ENCODE measurements around the gene EDN3. TPM values are rescaled to one million over a fixed set of nuclear protein-coding genes. Genes with fewer than 3 reads are reported as not detected.
A peak's percentile ranks its signal among the peaks of the same experiment; 100 is the strongest.

The EDN3 gene
- total and polyA plus RNA-seq, 4 donors = 0.12 to 3.6 (median 0.31) TPM

DNA sequence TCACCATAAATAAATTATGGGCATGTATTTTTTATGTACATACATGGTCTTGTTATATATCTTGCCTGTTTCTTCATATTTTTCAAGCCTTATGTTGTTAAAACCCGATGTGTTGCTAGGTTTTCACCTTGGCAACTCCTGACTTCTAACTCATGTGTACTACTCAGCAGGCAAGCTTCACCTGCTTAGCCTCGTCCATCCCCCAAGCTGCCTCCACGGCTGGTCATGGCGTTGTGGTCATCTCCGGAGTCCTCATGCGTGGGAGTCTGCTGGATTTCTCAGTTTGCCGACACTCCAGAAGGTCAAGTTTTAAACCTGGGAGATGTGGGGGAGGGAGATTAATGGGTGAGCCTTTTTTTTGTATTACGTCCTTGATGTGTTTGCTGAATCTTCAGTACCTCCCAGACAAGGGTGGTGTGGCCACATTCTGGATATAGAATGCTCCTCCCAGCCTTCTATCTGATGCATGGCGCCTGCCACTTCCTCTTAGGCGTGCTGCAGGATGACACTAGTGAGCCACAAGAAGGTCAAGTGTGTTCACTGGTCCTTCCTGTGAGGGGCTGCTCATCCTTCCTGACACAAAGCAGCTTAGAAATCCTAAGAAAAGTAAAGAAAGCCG is 26.6 kb upstream of the EDN3 start:
- 57 to 66% methylated on average over 11 of the region's 11 CpGs for WGBS, 2 donors
- no peak overlapping the region for H3K9ac ChIP-seq (ENCODE audit: insufficient read depth in 1 of 2, low read length in 2 of 2)
- no peak for ATAC-seq (ENCODE audit: insufficient read depth, low FRiP score)
- no peaks in the 10 kb centered on the region for H3K4me1 ChIP-seq (ENCODE audit: control insufficient read depth in 5 of 5, insufficient read depth in 5 of 5, low read length in 5 of 5)
- no peak overlapping the region for H3K4me3 ChIP-seq
- peaks cover 0 to 2% (median 0%) of the 10 kb centered on the region in 4 donors for H3K9me3 ChIP-seq (ENCODE audit: control insufficient read depth in 4 of 4, insufficient read depth in 3 of 4, low read length in 3 of 4)
- peaks cover 0 to 2% (median 0%) of the 10 kb centered on the region in 3 donors for H3K27me3 ChIP-seq (ENCODE audit: control insufficient read depth in 3 of 3, insufficient read depth in 3 of 3, low read length in 2 of 3)
- H3K36me3 ChIP-seq (ENCODE audit: control insufficient read depth in 4 of 4, insufficient read depth in 4 of 4, low read length in 4 of 4) = no peaks in the 10 kb centered on the region
- no peak for TF ChIP-seq CTCF (IDR thresholded peaks at IDR 0.05; ENCODE audit: control extremely low read depth, extremely low read depth)
- DNase-seq = no peak
- H3K27ac ChIP-seq (ENCODE audit: low read depth in 1 of 2, low read length in 1 of 2) = no peak overlapping the region

DNA sequence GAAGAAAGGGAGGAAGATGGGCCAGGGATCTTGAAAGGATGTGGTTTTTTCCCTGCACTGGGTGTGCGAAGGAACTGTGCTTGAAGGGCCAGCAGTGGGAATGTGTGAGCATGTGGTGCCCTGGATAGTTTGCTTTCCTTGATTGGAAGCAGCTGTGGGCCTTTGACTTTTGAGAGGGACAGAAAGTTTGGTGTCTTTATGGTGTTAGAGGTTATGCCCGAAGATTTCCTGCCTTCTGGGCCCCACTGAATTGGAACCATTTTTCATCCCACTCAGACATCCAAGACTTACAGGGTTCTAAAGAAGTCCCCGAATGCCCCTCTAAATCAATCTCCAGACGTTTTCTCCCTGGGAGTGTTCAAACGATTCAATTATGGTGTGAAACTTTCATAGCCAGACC is 23.5 kb upstream of the EDN3 start:
- Histone ChIP-seq H3K27ac (ENCODE audit: low read depth in 1 of 2, low read length in 1 of 2) (no peak overlapping the region), H3K9me3 (ENCODE audit: control insufficient read depth in 4 of 4, insufficient read depth in 3 of 4, low read length in 3 of 4) (no peaks in the 10 kb centered on the region), H3K9ac (ENCODE audit: insufficient read depth in 1 of 2, low read length in 2 of 2) (no peak overlapping the region), H3K4me1 (ENCODE audit: control insufficient read depth in 5 of 5, insufficient read depth in 5 of 5, low read length in 5 of 5) (no peaks in the 10 kb centered on the region), H3K36me3 (ENCODE audit: control insufficient read depth in 4 of 4, insufficient read depth in 4 of 4, low read length in 4 of 4) (no peaks in the 10 kb centered on the region), H3K4me3 (no peak overlapping the region), H3K27me3 (ENCODE audit: control insufficient read depth in 3 of 3, insufficient read depth in 3 of 3, low read length in 2 of 3) (no peaks in the 10 kb centered on the region)
- DNase-seq (peak in 1 of 3 donors; percentile 23), ATAC-seq (ENCODE audit: insufficient read depth, low FRiP score) (no peak)
- TF ChIP-seq CTCF (IDR thresholded peaks at IDR 0.05; ENCODE audit: control extremely low read depth, extremely low read depth) = no peak
- WGBS, 2 donors = 62 to 65% methylated on average over 5 of the region's 5 CpGs

- no peak for DNase-seq
- H3K27ac ChIP-seq (ENCODE audit: low read depth in 1 of 2, low read length in 1 of 2) = no peak overlapping the region
- no peaks in the 10 kb centered on the region for H3K36me3 ChIP-seq (ENCODE audit: control insufficient read depth in 4 of 4, insufficient read depth in 4 of 4, low read length in 4 of 4)
- no peak overlapping the region for H3K4me3 ChIP-seq
- no peak for ATAC-seq (ENCODE audit: insufficient read depth, low FRiP score)
- WGBS, 2 donors = 70 to 90% methylated on average over 5 of the region's 5 CpGs
- no peaks in the 10 kb centered on the region for H3K27me3 ChIP-seq (ENCODE audit: control insufficient read depth in 3 of 3, insufficient read depth in 3 of 3, low read length in 2 of 3)
- H3K9ac ChIP-seq (ENCODE audit: insufficient read depth in 1 of 2, low read length in 2 of 2) = no peak overlapping the region
- TF ChIP-seq CTCF (IDR thresholded peaks at IDR 0.05; ENCODE audit: control extremely low read depth, extremely low read depth) = no peak
- H3K4me1 ChIP-seq (ENCODE audit: control insufficient read depth in 5 of 5, insufficient read depth in 5 of 5, low read length in 5 of 5) = no peaks in the 10 kb centered on the region
- peaks cover 0 to 4% (median 0%) of the 10 kb centered on the region in 4 donors for H3K9me3 ChIP-seq (ENCODE audit: control insufficient read depth in 4 of 4, insufficient read depth in 3 of 4, low read length in 3 of 4)
These were observed 15.9 kb upstream of the EDN3 start for GRCh38 chr20:59284470-59284869.

DNA sequence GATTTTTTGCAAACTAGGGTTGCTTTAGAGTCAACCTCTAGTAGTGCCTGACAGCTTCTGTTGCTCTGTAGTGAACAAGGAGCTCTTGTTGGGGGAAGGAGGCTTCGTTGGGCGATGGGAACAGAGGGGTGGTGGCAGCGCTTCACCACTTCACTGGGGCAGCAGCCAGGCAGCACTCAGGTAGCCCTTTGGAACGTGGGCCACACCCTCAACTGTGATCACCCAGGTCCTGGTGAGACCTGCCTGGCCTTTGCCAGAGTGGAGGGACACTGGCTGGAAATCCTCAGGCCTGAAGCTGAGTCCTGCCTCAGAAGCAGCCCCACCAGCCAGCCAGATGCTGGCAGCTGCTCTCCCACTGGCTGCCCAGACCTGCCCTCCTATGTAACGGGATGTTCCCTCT is 10.4 kb upstream of the EDN3 start:
- no peak overlapping the region for H3K27ac ChIP-seq (ENCODE audit: low read depth in 1 of 2, low read length in 1 of 2)
- H3K4me1 ChIP-seq (ENCODE audit: control insufficient read depth in 5 of 5, insufficient read depth in 5 of 5, low read length in 5 of 5) = peaks cover 0 to 6% (median 0%) of the 10 kb centered on the region in 5 donors
- no peak overlapping the region for H3K4me3 ChIP-seq
- H3K9ac ChIP-seq (ENCODE audit: insufficient read depth in 1 of 2, low read length in 2 of 2) = no peak overlapping the region
- 72 to 85% methylated on average over 5 of the region's 5 CpGs for WGBS, 2 donors
- ATAC-seq (ENCODE audit: insufficient read depth, low FRiP score) (no peak), DNase-seq (no peak)
- H3K9me3 ChIP-seq (ENCODE audit: control insufficient read depth in 4 of 4, insufficient read depth in 3 of 4, low read length in 3 of 4) = no peaks in the 10 kb centered on the region
- no peaks in the 10 kb centered on the region for H3K27me3 ChIP-seq (ENCODE audit: control insufficient read depth in 3 of 3, insufficient read depth in 3 of 3, low read length in 2 of 3)
- no peaks in the 10 kb centered on the region for H3K36me3 ChIP-seq (ENCODE audit: control insufficient read depth in 4 of 4, insufficient read depth in 4 of 4, low read length in 4 of 4)
- TF ChIP-seq CTCF (IDR thresholded peaks at IDR 0.05; ENCODE audit: control extremely low read depth, extremely low read depth) = no peak
